NCI-H345 (cell line): ENCODE data around the gene ZBTB24.
"Not testable (repeated sequence)": the region's sequence is repeated elsewhere in the genome, so short reads cannot be mapped to it uniquely, and the experiment has no call there.

Source experiments
- DNase-seq: peaks from one replicate; lab custom pipeline; 2025; lab: John Stamatoyannopoulos, UW

ZBTB24 gene

GRCh38 chr6:109482905-109483734 is at the start of gene ZBTB24:
Gene ZBTB24, minus strand, starts transcription at chr6:109483219. Its CDS starts 1,193 bp downstream, at chr6:109482026.
- DNase-seq: peak; percentile 93

GRCh38 chr6:109531446-109531845 is 48.4 kb upstream of the ZBTB24 start:
- no peak for DNase-seq

GRCh38 chr6:109527989-109528388 is 45.0 kb upstream of the ZBTB24 start:
- peak; percentile 8 for DNase-seq

GRCh38 chr6:109526905-109527628 is 44.0 kb upstream of the ZBTB24 start:
- DNase-seq: peak; percentile 77

GRCh38 chr6:109524129-109524528 is 41.1 kb upstream of the ZBTB24 start:
- DNase-seq: no peak

GRCh38 chr6:109523478-109523877 is 40.5 kb upstream of the ZBTB24 start:
- DNase-seq: no peak

- no peak for DNase-seq
Observed at GRCh38 chr6:109521080-109521479, 38.1 kb upstream of the ZBTB24 start.

GRCh38 chr6:109519647-109520046 is 36.6 kb upstream of the ZBTB24 start:
- not testable (repeated sequence) for DNase-seq

- no peak for DNase-seq
Observed at GRCh38 chr6:109516929-109517328, 33.9 kb upstream of the ZBTB24 start.

- no peak for DNase-seq
Observed at GRCh38 chr6:109515781-109516409, 32.9 kb upstream of the ZBTB24 start.

- no peak for DNase-seq
Observed at GRCh38 chr6:109514946-109515345, 31.9 kb upstream of the ZBTB24 start.

- DNase-seq: no peak
Observed at GRCh38 chr6:109513571-109514071, 30.6 kb upstream of the ZBTB24 start.

- no peak for DNase-seq
Observed at GRCh38 chr6:109512271-109512817, 29.3 kb upstream of the ZBTB24 start.

GRCh38 chr6:109511832-109512231 is 28.8 kb upstream of the ZBTB24 start:
- DNase-seq: no peak

GRCh38 chr6:109510358-109510757 is 27.3 kb upstream of the ZBTB24 start:
- DNase-seq: no peak

GRCh38 chr6:109508166-109508860 is 25.3 kb upstream of the ZBTB24 start:
- DNase-seq: no peak

GRCh38 chr6:109507490-109508072 is 24.6 kb upstream of the ZBTB24 start:
- DNase-seq: no peak

GRCh38 chr6:109506841-109507240 is 23.8 kb upstream of the ZBTB24 start:
- no peak for DNase-seq

GRCh38 chr6:109506314-109506713 is 23.3 kb upstream of the ZBTB24 start:
- no peak for DNase-seq

GRCh38 chr6:109503327-109504224 is 20.6 kb upstream of the ZBTB24 start:
- DNase-seq: peak; percentile 47
